H9 (cell line): ENCODE results near the gene RALGAPA2. TPM values are rescaled to one million over a fixed set of nuclear protein-coding genes. Genes with fewer than 3 reads are reported as not detected.

ENCODE experiments used
- DNase-seq: peaks from one replicate; pipeline ENCODE4 v3.0.0-alpha.2; 2017
- H2AFZ ChIP-seq: one replicate; pipeline ENCODE4 v1.6.1; 2013; ENCODE audit warnings: mild to moderate bottlenecking, low read length, control low read depth, moderate library complexity
- H2AK5ac ChIP-seq: 2 replicates; pipeline ENCODE4 v1.6.1; 2013; ENCODE audit warnings: low read length, control low read depth, mixed read lengths; ENCODE audit not compliant: insufficient read length
- H2BK120ac ChIP-seq: one replicate; pipeline ENCODE4 v1.6.1; 2013; ENCODE audit warnings: low read depth, mild to moderate bottlenecking, low read length, control low read depth, inconsistent platforms; ENCODE audit not compliant: poor library complexity, severe bottlenecking
- H2BK12ac ChIP-seq: 2 replicates; pipeline ENCODE4 v1.6.1; 2013; ENCODE audit warnings: low read length, control low read depth, mixed read lengths, low read depth; ENCODE audit not compliant: insufficient read length
- H2BK15ac ChIP-seq: 2 replicates; pipeline ENCODE4 v1.6.1; 2013; ENCODE audit warnings: low read depth, low read length, control low read depth
- H2BK20ac ChIP-seq: one replicate; pipeline ENCODE4 v1.6.1; 2013; ENCODE audit warnings: low read depth, mild to moderate bottlenecking, low read length, control low read depth, inconsistent platforms; ENCODE audit not compliant: poor library complexity, severe bottlenecking
- H2BK5ac ChIP-seq: 2 replicates; pipeline ENCODE4 v1.6.1; 2013; ENCODE audit warnings: low read length, control low read depth, mixed read lengths; ENCODE audit not compliant: insufficient read length
- H3K14ac ChIP-seq: 2 replicates; pipeline ENCODE4 v1.6.1; 2013; ENCODE audit warnings: low read length, control low read depth; ENCODE audit not compliant: insufficient read depth
- H3K18ac ChIP-seq: 2 replicates; pipeline ENCODE4 v1.6.1; 2013; ENCODE audit warnings: low read depth, mild to moderate bottlenecking, mixed read lengths, low read length, control low read depth; ENCODE audit not compliant: insufficient read length
- H3K23ac ChIP-seq: 2 replicates; pipeline ENCODE4 v1.6.1; 2013; ENCODE audit warnings: low read length, control low read depth, mixed read lengths, low read depth; ENCODE audit not compliant: insufficient read length
- H3K23me2 ChIP-seq: 2 replicates; pipeline ENCODE4 v1.6.1; 2013; ENCODE audit warnings: low read depth, mild to moderate bottlenecking, mixed read lengths, low read length, control low read depth; ENCODE audit not compliant: insufficient read length, poor library complexity, severe bottlenecking
- H3K27ac ChIP-seq: 2 replicates; pipeline ENCODE4 v1.5.1; 2013; ENCODE audit warnings: low read length, control low read depth, mixed read lengths, low read depth; ENCODE audit not compliant: insufficient read length
- H3K27me3 ChIP-seq: 2 replicates; pipeline ENCODE4 v1.6.1; 2013; ENCODE audit warnings: low read length, control low read depth, inconsistent platforms; ENCODE audit not compliant: insufficient read depth
- H3K4ac ChIP-seq: 2 replicates; pipeline ENCODE4 v1.6.1; 2013; ENCODE audit warnings: low read depth, mild to moderate bottlenecking, control low read depth, inconsistent platforms, low read length, moderate library complexity
- H3K4me1 ChIP-seq: 2 replicates; pipeline ENCODE4 v1.6.1; 2013; ENCODE audit warnings: low read length, control low read depth, inconsistent platforms; ENCODE audit not compliant: insufficient read depth
- H3K4me2 ChIP-seq: 2 replicates; pipeline ENCODE4 v1.6.1; 2013; ENCODE audit warnings: low read length, control low read depth, mixed read lengths; ENCODE audit not compliant: insufficient read length, insufficient read depth
- H3K56ac ChIP-seq: 2 replicates; pipeline ENCODE4 v1.6.1; 2013; ENCODE audit warnings: low read depth, mild to moderate bottlenecking, mixed read lengths, low read length, control low read depth; ENCODE audit not compliant: insufficient read length
- H3K79me1 ChIP-seq: 2 replicates; pipeline ENCODE4 v1.6.1; 2013; ENCODE audit warnings: low read depth, mild to moderate bottlenecking, moderate library complexity, low read length, control low read depth, inconsistent platforms; ENCODE audit not compliant: insufficient read depth, poor library complexity, severe bottlenecking
- H3K79me2 ChIP-seq: 2 replicates; pipeline ENCODE4 v1.6.1; 2013; ENCODE audit warnings: low read length, control low read depth, inconsistent platforms; ENCODE audit not compliant: insufficient read depth
- H3K9ac ChIP-seq: 2 replicates; pipeline ENCODE4 v1.6.1; 2013; ENCODE audit warnings: low read length, control low read depth, mixed read lengths; ENCODE audit not compliant: insufficient read length; ENCODE audit errors: extremely low read depth
- H3K9me3 ChIP-seq: one replicate; pipeline ENCODE4 v1.6.1; 2013; ENCODE audit warnings: low read depth, low read length, inconsistent platforms; ENCODE audit not compliant: control insufficient read depth
- H3T11ph ChIP-seq: one replicate; pipeline ENCODE4 v1.6.1; 2013; ENCODE audit warnings: mild to moderate bottlenecking, low read length, control low read depth, inconsistent platforms
- H4K20me1 ChIP-seq: one replicate; pipeline ENCODE4 v1.6.1; 2013; ENCODE audit not compliant: control insufficient read depth, insufficient read length, insufficient read depth
- H4K5ac ChIP-seq: 2 replicates; pipeline ENCODE4 v1.6.1; 2013; ENCODE audit warnings: low read depth, mild to moderate bottlenecking, mixed read lengths, low read length, control low read depth; ENCODE audit not compliant: insufficient read length
- H4K8ac ChIP-seq: replicated peaks from 2 replicates; pipeline ENCODE4 v1.6.1; 2013; ENCODE audit warnings: low read length, control low read depth, mixed read lengths, low read depth; ENCODE audit not compliant: insufficient read length
- H4K91ac ChIP-seq: 2 replicates; pipeline ENCODE4 v1.6.1; 2013; ENCODE audit warnings: low read depth, mild to moderate bottlenecking, moderate library complexity, mixed read lengths, low read length, control low read depth; ENCODE audit not compliant: insufficient read length
- H3K27ac Mint-ChIP-seq, 3 experiments: 2 replicates in 2 of 3; 3 replicates in 1 of 3; pipeline ENCODE4 v1.8.0; 2020 to 2021; ENCODE audit warnings: mixed read lengths in 3 of 3, mild to moderate bottlenecking in 1 of 3, moderate library complexity in 1 of 3
- H3K27me3 Mint-ChIP-seq: 2 replicates; pipeline ENCODE4 v1.8.0; 2021; ENCODE audit warnings: low read depth, mild to moderate bottlenecking, moderate library complexity, mixed read lengths
- H3K36me3 Mint-ChIP-seq, 3 experiments: 2 replicates in 2 of 3; 3 replicates in 1 of 3; pipeline ENCODE4 v1.8.0; 2020 to 2021; ENCODE audit warnings: low read depth in 3 of 3, mixed read lengths in 3 of 3; ENCODE audit not compliant: insufficient read depth in 1 of 3
- H3K4me1 Mint-ChIP-seq, 2 experiments: 2 replicates each; pipeline ENCODE4 v1.8.0; 2020; ENCODE audit warnings: mixed read lengths in 2 of 2
- H3K4me3 Mint-ChIP-seq, 2 experiments: 2 replicates in 1 of 2; 3 replicates in 1 of 2; pipeline ENCODE4 v1.8.0; 2020 to 2021; ENCODE audit warnings: mild to moderate bottlenecking in 2 of 2, mixed read lengths in 2 of 2, moderate library complexity in 1 of 2
- H3K9me3 Mint-ChIP-seq, 2 experiments: 2 replicates in 1 of 2; 3 replicates in 1 of 2; pipeline ENCODE4 v1.8.0; 2020; ENCODE audit warnings: mild to moderate bottlenecking in 2 of 2, mixed read lengths in 2 of 2, moderate library complexity in 1 of 2
- CTCF ChIP-seq: fragments of 200-600 bp; sonication (generic); conservative IDR thresholded peaks from 3 replicates; pipeline ENCODE4 v1.8.0; 2021; ENCODE audit warnings: antibody characterized with exemption, mild to moderate bottlenecking
- WGBS: extraction: QIAGEN DNeasy Blood & Tissue Kit; methylation state at CpG from one replicate; pipeline ENCODE4 v1.1.7; 2013; ENCODE audit warnings: missing lambda C conversion rate, low lambda C conversion rate, mixed read lengths; ENCODE audit not compliant: insufficient read length; ENCODE audit errors: extremely low coverage; 5-methylcytosine and 5-hydroxymethylcytosine counted together
- total RNA-seq: library from RNA; stranded (reverse); gene quantifications from 2 replicates; pipeline ENCODE4 v1.2.1, GENCODE V29; 2021

RALGAPA2 gene
- total RNA-seq, 1 experiment from 2014 or later, result 16.6 TPM

- Histone ChIP-seq H3K18ac (no peak overlapping the region), H3K27ac (no peak overlapping the region), H2BK12ac (no peak overlapping the region), H3K4ac (no peak overlapping the region), H3K14ac (no peak overlapping the region), H2BK15ac (no peak overlapping the region), H3K56ac (no peak overlapping the region), H3K27me3 (no peaks in the 10 kb centered on the region), H3K9me3 (no peaks in the 10 kb centered on the region), H2AFZ (no peak overlapping the region), H3T11ph (no peak overlapping the region), H4K5ac (no peak overlapping the region), H2BK120ac (no peak overlapping the region), H3K79me2 (no peaks in the 10 kb centered on the region), H3K9ac (no peak overlapping the region), H4K20me1 (no peaks in the 10 kb centered on the region), H2AK5ac (no peak overlapping the region), H3K4me1 (peaks cover 9% of the 10 kb centered on the region; the same call in 1 of the 2 replicates), H2BK5ac (no peak overlapping the region), H3K23me2 (no peaks in the 10 kb centered on the region), H3K4me2 (no peak overlapping the region), H4K91ac (no peak overlapping the region), H4K8ac (no peak overlapping the region), H3K79me1 (no peaks in the 10 kb centered on the region), H2BK20ac (no peak overlapping the region), H3K23ac (no peak overlapping the region)
- peaks cover 4 to 5% (median 4%) of the 10 kb centered on the region in 3 experiments; a peak in 4 of 7 replicates for H3K36me3 Mint-ChIP-seq
- no peaks in the 10 kb centered on the region for H3K27me3 Mint-ChIP-seq
- peaks cover 31 to 37% of the 10 kb centered on the region in 2 experiments for H3K4me1 Mint-ChIP-seq
- H3K9me3 Mint-ChIP-seq, result no peaks in the 10 kb centered on the region
- DNase-seq, result no peak
- no peak overlapping the region for H3K4me3 Mint-ChIP-seq
- WGBS, result no CpG with 5 or more reads among the region's 1 CpG
- no peak for TF ChIP-seq CTCF
- peak overlapping the region in 1 of 3 experiments; percentile 5; a peak in 2 of 7 replicates for H3K27ac Mint-ChIP-seq
Measured at GRCh38 chr20:20488388-20488787, 224.1 kb downstream of the RALGAPA2 start.
